Stimulated activated CD4-positive, alpha-beta T cell treated with anti-CD3 and anti-CD28 coated beads, Interleukin-2, amount 100 ng/mL, for 24 hours (primary cell): ENCODE results near the gene ANK2.
"Not testable (repeated sequence)": the region's sequence is repeated elsewhere in the genome, so short reads cannot be mapped to it uniquely, and the experiment has no call there.

ENCODE experiments used
- DNase-seq, 2 donors: peaks; one replicate each; pipeline ENCODE4 v3.0.0-alpha.2; 2020

Gene ANK2

DNA sequence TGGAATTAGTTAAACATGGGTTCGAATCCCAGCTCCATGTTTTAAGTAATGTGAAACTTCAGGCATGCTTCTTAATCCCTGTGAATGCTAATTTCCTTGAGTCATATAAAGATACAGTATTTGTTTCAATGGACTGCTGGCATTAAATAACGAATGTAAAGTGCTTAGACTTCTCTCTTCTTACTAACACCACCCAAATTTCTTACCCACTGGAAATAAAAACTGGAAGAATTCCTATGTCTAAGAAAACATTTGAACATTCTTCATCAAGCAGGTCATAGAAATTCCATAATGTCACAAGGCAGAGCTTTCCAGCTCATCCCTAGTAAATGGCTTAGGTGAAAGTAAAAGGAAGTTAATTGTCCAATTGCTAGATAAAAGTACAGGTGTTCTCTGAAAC is 172.5 kb downstream of the ANK2 start:
- no peak for DNase-seq

DNA sequence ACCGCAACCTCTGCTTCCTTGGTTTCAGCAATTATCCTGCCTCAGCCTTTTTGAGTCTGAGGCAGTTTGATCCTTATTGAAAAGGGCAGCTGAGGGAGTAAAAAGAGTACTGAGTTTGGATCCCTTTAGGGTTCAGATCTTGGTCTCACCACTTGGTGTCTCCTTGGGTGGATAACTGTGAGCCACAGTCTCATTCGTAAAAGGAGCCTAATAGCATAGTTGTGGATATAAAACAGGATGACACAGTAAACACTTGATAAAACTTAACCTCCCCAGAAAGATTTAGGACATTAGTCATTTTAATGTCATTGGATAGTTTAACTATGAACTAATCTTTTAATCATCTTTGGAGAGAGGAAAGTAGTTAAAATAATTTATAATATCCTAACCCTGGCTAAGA is 173.0 kb downstream of the ANK2 start:
- no peak for DNase-seq

DNA sequence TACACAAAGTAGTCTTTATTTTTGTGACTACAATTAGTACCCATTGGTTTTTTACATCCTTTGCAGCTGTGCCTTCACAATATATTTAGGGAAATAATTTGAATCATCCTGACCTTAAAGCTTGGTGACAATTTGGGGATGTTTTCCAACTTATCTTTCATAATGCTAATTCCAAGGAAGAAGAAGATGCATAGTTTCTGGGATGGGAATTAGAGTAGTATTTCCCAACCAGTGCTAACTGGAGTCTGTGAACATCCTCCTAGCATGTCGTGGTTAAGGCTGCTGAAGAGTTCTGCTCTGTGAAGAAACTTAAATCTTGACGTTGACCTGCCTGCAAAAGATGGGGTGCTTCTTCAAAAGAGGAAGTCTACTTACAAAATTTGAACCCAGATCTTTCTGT is 173.5 kb downstream of the ANK2 start:
- no peak for DNase-seq

DNA sequence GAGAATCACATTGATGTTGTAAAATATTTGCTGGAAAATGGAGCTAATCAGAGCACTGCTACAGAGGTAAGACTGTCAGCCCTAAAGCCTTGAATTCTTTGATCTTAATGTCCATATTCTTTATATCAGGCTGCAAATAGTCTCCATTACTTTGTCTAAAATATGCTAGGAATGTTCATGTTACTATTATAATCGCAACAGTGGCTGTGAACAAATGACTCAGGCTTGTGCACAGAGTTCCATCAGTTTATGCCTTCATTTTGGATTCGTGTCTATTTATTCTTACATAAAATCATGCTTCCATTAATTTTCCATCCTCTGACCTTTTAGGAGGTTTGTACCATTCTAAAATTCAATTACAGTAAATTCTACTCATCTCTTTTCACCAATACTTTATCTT is 182.7 kb downstream of the ANK2 start:
- no peak for DNase-seq

DNA sequence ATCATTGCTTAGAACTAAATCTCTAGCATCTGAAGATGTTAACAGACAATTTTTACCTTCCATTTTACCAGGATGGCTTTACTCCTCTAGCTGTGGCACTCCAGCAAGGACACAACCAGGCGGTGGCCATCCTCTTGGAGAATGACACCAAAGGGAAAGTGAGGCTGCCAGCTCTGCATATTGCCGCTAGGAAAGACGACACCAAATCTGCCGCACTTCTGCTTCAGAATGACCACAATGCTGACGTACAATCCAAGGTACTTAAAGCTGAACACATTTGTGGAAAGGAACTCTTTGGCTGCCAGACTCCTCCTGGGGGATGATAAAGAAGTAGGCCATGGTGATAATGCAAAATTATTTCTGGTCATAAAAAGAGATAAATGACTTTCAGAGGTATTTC is 187.5 kb downstream of the ANK2 start:
- no peak for DNase-seq

DNA sequence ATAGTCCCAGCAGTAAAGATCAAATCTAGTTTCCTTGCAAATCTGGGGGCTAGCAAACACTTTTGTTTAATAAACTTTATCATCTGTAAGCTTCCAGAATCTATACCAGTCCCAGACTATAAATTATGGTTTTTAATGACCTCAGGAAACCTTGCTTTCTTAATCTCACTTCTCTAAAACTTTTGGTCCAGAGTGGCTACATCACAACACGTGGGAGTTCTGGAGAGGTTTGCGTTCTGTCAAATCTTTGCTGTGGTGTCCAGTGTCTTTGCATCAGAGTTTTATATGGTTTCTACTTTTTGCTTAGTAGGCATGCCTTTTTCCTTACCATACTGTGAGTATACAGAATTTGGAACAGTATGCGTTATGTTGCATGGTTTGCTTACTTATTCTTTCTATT is 193.9 kb downstream of the ANK2 start:
- no peak for DNase-seq

DNA sequence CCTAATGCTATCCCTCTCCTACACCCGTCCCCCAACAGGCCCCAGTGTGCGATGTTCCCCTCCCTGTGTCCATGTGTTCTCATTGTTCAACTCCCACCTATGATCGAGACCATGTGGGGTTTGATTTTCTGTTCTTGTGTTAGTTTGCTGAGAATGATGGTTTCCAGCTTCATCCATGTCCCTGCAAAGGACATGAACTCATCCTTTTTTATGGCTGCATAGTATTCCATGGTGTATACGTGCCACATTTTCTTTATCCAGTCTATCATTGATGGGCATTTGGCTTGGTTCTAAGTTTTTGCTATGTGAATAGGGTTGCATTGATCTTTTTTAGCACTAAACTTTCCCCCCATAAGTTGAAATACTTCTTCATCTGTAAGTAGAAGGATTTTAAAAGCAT is 195.3 kb downstream of the ANK2 start:
- not testable (repeated sequence) for DNase-seq

DNA sequence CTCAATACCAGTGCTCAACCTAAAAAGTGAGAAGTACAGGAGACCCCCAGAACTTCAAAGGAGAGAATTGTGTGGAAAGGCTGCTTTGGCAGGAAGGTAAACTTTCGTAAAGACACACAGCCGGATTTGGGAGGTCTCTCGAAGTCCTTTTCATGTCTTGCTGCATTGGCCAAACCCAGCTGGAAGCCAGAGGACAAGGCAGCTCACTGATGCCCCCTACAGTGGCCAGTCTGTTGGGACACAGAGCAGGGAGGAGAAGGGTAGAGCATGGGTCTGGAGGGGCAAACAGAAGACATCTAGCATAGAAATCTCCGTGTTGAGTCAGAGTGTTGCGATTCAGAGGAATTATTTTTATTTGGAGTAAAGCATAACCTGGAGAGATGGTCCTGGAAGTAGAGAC is 198.9 kb downstream of the ANK2 start:
- DNase-seq, result no peak

DNA sequence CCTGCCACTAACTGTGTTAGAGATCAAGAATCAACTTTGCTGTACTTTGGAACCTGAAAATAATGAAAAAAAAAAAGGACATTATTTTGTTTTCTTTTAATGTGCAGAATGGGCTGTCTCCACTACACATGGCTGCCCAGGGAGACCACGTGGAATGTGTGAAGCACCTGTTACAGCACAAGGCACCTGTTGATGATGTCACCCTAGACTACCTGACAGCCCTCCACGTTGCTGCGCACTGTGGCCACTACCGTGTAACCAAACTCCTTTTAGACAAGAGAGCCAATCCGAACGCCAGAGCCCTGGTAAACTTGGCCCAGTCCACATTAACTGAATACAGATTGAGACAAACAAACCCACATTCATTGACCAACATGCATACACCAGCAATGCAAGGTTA is 206.2 kb downstream of the ANK2 start:
- no peak for DNase-seq

DNA sequence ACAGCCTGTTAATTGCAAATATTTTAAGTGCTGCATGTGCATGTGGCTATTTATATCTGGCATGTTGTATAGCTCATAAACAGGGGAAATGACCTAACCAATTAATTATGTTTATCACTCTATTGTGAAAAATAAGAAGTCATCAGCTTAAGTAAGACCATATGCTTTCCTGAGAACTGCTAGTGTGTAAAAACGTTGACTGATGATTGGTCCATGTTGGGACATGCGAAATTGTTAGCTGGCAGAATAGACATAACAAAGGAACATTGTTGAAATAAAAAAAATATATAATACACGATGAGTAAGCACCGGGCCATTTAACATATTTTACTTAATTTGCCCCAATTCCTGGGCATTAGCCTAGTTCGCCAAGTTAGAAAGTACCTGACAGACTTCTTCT is 207.5 kb downstream of the ANK2 start:
- DNase-seq, result no peak

DNA sequence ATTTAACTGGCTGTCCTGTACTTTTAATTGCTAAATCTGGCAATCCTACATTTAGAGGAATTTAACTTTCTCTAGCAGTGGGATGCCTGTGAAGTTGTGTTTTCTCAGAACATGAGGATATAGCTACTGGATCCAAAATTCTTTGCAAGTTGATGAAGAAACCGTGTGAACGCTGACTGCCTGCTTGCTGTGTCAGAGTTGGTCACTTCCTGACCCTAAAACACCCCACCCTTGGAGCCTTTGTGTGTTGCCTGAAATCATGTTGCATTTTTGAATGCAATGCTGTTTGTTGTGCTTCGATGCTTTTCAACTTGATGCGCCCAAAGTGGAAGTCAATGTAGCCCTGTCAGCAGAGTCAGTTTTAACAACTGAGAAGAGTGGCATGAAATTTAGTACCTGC is 211.2 kb downstream of the ANK2 start:
- DNase-seq, result no peak

DNA sequence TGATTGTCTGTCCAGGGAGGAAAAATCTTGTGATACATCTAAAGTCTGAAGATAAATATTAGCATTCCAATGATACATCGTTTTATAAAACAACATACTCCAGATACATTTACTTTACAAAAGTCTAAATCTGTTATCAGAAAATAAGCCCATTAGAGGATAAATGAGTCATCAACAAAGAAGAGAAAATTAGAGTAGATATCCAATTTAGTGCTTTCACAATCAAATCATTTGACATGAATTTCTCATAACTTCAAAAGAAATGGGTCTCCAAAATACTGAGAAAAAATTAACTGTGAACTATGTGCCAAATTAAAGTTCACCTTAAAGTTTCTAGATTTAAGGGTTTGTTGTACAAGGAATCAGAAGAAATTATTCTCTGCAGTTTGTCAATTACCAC is 213.8 kb downstream of the ANK2 start:
- DNase-seq, result no peak

DNA sequence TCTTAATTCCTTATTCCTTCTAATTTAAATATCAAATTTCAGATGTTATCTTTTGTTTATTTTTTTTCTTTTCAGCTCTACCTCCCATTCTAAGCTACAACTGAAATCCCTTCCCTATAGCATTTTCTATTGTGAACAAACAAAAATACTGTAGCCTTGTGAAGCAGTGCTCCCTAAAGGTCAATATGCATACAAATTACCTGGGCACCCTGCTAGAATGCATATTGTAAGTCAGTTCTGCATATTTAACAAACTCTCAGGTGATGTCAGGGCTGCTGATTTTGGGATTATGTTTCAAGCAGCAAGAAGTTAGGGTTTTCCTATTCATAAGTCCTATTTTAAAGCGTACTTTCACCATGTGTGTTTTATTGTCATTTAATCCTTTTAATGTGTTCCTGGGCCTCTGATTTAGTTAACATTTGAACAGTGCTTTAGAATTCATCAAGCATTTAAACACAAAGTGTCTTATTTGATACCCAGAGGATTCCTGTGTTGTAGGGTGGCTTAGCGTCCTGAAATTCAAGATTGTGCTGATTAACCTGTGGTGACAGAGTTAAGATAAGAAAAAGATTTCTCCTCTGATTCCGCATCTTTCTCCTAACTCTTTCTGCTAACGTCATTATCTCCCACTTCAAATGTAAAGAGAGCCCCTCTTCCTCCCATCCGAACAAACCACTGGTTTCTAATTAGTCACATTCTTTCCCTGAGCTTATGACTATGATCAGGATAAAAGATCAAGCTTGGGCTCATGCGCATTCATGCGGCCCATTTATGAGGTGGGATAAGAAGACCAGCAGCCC is 221.3 kb downstream of the ANK2 start:
- no peak for DNase-seq

DNA sequence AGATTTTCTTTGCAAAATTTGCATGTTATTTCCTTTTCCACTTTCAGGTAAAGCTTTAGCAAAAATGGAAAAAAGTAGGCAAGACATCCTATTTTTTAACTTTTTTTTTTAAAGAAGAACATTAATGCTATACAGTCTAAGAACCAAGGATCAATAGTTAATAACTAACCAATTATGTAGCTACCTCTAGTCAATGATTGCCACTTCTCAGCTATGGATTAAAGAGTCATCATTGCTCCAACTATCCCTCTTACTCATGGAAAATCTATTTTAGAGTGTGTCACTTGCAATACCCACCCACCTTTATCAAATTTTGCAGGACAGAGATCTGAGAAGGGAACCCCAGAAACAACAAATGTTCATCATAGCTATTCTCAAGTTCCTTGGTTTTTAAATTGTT is 223.1 kb downstream of the ANK2 start:
- no peak for DNase-seq

DNA sequence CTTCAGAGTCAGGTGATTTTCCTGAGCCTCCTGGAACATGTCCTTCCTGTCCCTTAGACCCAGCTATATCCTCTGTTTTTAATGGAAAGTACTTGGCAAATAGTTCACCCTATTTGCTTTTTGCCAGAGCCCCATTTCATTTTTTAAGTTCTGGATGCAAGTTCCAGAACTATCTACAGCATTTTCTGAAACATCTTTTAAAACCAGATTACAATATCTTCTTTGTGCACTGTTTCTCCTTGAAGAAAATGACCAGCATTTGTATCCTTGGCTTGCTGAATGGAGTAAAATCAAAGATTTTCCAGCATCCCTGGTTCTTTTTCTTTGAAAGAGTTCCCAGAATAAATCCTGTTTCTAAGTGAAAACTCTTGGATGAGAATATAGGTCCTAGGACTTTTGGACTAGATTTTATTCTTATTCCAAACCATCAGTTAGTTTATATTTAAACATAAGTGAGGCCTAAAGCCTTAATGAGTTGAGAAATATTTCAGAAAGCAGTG is 224.3 kb downstream of the ANK2 start:
- DNase-seq, result no peak

DNA sequence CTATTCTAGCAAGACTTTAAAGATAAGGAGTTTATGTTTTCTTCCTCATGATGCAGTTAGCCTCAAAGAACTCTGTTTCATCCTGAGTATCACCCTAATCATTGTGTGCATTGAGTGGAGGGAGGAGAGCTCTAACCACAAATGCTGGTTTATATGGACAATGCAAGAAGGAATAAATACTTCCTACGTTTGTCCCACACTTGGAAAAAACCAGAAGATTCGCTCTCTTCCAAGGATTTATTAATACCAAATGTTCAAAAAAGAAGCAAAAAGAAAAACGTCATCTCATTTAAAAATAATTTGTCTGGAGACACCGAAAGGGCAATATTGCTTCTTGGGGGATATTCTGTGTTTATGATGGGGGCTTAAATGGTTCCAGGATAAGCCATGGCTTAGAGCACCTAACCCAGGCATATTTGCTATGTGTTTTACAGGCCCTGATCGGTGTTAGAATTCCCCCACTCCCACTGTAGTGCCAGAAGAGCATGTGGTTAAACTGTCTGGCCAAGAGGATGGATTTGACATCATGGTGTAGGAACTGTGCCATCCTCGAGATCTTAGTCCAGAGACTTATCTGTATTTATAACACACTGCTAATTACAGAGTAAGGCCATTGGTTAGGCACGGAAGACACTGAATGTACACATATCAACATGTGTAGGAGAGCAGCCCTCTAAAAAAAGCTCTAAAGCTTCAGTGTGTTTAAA is 227.2 kb downstream of the ANK2 start:
- DNase-seq, result no peak

DNA sequence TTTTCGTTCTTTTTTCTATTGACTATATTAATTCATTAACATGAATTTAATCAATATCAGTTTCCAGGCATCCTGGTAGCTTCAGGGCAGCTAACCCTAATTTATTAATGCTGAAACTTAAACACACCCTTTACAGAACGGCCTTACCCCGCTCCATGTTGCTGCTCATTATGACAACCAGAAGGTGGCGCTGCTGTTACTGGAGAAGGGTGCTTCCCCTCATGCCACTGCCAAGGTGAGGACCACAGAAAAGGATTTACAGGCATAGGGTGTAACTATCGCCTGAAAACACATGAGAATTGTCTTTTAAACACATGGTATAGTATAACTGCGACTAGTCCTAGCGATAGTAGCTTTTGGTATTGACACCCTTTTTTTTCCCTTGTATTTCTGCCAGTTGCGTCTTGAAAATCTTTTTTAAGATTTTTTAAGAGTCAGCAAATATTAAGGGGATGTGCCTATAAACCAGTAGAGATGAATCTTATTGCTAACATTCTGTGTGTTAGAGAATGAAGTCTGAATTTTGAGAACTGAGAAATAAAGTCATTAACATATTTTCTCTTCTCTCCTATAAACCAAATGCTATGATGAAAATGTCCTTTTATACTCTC is 229.0 kb downstream of the ANK2 start:
- DNase-seq, result peak; percentile 65

DNA sequence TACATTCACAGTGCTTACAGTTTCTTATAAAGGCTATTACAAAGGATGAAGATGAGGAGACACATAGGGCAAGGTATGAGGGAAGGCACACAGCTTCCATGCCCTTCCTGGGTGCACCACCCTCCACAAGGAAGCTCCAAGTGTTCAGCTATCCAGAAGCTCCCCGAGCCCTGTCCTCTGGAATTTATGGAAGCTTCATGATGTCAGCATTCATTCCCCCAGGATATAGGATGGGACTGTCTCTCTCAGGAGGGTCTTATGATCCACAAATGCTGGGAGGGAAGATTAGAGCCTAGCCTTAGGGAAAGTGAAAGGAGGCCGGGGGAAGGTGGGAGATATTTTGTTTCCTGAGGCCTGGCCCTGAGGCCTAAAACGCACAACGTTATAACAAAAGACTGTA is 236.0 kb downstream of the ANK2 start:
- no peak for DNase-seq

DNA sequence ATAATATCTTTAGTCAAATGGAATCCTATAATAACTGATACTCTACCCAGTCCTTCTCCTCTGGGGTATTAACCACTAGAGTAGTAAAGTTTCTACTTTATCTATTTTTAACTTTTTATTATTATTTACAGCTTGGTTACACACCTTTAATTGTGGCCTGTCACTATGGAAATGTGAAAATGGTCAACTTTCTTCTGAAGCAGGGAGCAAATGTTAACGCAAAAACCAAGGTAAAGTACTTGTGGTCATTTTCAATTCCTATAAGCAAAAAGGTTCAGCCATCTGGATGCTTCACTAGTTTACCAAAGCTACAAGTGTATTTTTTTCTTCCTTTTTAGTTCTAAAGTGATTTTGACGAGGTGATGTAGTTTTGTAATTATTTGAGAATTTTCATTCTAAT is 238.8 kb downstream of the ANK2 start:
- DNase-seq, result no peak

DNA sequence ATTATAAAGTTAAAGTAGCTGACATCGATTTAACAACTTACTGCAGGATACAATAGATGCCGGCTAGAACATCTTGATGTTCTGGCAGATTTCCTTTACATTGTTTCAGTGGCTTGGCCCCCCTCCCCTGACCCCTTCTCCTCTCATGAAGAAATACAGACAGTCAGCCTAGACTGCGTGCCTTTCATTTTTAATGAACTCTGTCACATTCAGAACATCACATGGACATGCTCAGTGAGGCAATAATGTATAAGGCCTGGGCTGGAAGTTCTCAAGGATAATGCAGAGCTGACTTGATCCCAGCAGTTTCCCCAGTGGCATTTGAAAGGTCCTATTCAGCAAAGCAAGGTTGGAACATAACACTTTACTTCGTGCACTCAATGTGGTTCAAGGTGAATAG is 239.2 kb downstream of the ANK2 start:
- no peak for DNase-seq

DNA sequence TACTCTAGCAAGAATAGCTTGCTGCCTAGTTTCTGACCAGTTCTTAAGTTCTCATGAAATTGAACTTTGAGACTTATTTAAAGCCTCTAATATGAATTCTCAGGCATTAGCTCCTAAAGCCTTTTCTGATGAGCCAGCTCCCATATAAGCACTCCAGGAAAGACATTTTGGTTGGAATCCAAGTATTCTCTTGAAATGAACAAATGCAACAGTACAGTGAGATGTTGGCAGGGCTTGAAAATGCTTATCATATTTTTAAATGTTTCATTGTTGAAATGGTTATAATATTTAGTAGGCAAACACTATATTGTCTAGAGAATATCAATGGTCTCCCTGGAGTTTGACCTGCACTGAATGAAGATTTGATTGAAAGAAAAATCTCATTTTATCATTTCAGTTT is 240.3 kb downstream of the ANK2 start:
- DNase-seq, result no peak

DNA sequence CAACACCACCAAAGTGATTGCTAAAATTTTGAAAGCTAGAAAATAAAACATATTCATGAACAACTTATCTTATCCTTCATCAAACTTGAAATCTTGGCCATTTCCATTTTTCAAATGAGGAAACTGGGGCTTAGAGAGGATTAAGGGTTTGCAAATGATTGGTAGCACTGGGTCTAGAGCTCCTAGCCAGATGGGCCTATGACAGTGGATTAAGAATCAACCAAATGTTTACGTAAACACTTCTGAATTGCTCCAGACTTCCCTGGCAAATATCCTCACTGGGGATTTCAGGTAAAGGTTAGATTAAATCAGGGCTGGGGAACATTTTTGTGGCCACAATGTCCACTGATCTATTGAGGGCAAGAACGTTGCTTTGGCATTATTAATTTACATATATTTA is 241.2 kb downstream of the ANK2 start:
- DNase-seq, result no peak

DNA sequence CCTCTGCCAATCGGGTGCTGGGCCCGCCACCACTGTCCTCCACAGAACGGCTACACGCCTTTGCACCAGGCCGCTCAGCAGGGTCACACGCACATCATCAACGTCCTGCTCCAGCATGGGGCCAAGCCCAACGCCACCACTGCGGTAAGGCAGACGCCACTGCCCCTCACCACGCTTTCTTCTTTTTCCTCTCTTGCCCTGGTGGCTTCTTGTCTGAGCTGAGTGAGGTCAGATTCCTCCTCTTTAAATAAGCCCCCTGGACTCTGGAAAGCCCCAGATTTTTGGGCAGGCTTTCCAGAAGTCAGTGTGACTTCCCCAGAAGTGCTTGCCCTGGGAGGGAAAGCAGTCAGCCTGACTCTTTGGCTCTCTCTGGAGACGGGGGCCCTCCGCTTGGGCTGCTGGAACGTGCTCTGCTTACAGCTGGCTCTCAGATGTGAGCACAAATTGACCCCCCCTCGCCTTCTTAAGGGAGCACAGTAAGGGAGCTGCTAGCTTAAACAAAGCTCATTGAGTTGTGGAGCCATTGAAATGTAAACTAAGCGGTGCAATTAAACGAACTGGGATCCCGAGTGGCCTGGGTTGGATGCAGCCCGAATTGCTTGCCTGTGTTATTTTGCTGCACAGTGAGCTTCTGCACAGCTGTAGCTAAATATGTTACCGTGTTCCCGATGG is 243.1 kb downstream of the ANK2 start:
- DNase-seq, result no peak
